ENCODE measurements around the gene PLD3.

Gene PLD3

DNA sequence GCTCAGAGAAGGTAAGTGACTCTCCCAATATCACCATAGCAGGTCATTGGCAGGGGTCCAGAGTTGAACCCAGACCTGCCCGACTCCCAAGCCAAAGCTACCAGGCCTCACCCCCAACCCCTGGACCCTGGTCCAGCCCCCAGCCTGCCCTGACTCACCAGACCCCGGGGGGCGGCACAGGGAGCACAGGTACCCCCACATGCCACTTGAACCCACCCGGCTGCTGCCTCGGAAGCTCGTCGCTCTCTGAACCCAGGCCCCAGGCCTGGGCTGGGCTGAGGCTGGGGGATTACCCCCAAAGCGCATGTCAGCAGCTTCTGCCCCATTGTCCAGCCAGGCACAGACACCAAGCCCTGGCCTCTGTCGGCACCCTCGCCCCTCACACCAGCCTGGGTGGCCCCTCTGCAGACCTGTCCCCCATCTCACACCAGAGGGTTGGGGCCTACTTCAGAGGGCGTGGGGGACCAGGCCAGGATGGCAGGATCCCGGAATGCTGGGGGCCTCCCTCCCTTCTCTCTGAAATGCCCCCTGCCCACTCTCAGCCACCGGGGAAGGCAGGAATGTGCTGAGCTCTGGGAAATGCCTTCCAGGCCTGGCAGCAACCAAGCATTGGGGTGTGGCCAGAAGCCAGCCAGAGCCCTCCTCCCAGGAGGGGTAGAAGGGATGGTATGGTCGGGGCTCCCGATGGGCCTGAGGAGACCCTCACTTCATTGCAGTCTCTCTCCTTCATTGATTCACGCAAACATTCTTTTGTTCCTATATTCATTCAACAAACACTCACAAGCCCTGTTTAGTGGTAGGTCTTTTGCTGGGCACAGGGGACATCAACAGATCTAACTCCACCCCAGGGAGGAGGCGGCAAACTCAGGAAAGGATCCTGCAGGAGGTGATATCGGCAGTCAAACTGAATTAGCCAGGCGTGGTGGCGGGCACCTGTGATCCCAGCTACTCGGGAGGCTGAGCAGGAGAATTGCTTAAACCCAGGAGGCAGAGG lies 66.3 kb downstream of the PLD3 start:
- no peak for TF ChIP-seq CTCF (IDR thresholded peaks at IDR 0.05; ENCODE audit: low read depth, low read length, missing control alignments)
- no peak for DNase-seq (ENCODE audit: low read depth)
- H3K4me3 ChIP-seq (ENCODE audit: low read depth, low read length): no peak overlapping the region

- DNase-seq (ENCODE audit: low read depth): no peak
- TF ChIP-seq CTCF (IDR thresholded peaks at IDR 0.05; ENCODE audit: low read depth, low read length, missing control alignments): no peak
- no peak overlapping the region for H3K4me3 ChIP-seq (ENCODE audit: low read depth, low read length)
These were observed 67.3 kb downstream of the PLD3 start for GRCh38 chr19:40415768-40416167.

GRCh38 chr19:40416918-40417642 lies 68.6 kb downstream of the PLD3 start:
- TF ChIP-seq CTCF (IDR thresholded peaks at IDR 0.05; ENCODE audit: low read depth, low read length, missing control alignments): no peak
- H3K4me3 ChIP-seq (ENCODE audit: low read depth, low read length): no peak overlapping the region
- peak; percentile 55 for DNase-seq (ENCODE audit: low read depth)

- H3K4me3 ChIP-seq (ENCODE audit: low read depth, low read length): no peak overlapping the region
- no peak for DNase-seq (ENCODE audit: low read depth)
- TF ChIP-seq CTCF (IDR thresholded peaks at IDR 0.05; ENCODE audit: low read depth, low read length, missing control alignments): no peak
These were observed 69.1 kb downstream of the PLD3 start for GRCh38 chr19:40417643-40417981.

- no peak overlapping the region for H3K4me3 ChIP-seq (ENCODE audit: low read depth, low read length)
- no peak for TF ChIP-seq CTCF (IDR thresholded peaks at IDR 0.05; ENCODE audit: low read depth, low read length, missing control alignments)
- DNase-seq (ENCODE audit: low read depth): no peak
These were observed 69.5 kb downstream of the PLD3 start for GRCh38 chr19:40418040-40418439.

GRCh38 chr19:40419066-40419612 lies 70.6 kb downstream of the PLD3 start:
- DNase-seq (ENCODE audit: low read depth): no peak
- TF ChIP-seq CTCF (IDR thresholded peaks at IDR 0.05; ENCODE audit: low read depth, low read length, missing control alignments): no peak
- no peak overlapping the region for H3K4me3 ChIP-seq (ENCODE audit: low read depth, low read length)

Measured in GM12864 (cell line).